ENCODE results near the gene PRDX4.

DNA sequence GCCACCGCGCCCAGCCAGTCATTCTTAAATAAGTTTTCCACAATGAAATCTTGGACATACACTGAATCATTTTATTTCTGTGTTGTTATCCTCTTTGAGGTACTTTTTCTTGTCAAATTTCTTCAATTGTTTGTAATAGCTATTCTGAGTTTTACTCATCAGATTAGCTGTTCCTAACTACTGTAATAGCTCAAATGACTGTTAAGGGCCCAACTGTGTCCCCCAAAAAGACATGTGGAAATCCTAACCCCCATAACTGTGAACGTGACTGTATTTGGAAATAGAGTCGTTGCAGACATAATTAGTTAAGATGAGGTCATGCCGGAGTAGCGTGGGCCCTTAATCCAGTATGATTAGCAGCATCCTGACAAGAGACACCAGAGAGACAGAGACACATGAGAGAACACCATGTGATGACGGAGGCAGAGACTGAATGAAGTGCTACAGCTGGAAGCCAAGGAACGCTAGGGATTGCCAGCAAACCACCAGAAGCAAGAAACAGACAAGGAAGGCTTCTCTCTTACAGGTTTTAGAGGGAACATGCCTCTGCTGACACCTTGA, 52.9 kb downstream of the PRDX4 start:
- TF ChIP-seq, protein P1, sequence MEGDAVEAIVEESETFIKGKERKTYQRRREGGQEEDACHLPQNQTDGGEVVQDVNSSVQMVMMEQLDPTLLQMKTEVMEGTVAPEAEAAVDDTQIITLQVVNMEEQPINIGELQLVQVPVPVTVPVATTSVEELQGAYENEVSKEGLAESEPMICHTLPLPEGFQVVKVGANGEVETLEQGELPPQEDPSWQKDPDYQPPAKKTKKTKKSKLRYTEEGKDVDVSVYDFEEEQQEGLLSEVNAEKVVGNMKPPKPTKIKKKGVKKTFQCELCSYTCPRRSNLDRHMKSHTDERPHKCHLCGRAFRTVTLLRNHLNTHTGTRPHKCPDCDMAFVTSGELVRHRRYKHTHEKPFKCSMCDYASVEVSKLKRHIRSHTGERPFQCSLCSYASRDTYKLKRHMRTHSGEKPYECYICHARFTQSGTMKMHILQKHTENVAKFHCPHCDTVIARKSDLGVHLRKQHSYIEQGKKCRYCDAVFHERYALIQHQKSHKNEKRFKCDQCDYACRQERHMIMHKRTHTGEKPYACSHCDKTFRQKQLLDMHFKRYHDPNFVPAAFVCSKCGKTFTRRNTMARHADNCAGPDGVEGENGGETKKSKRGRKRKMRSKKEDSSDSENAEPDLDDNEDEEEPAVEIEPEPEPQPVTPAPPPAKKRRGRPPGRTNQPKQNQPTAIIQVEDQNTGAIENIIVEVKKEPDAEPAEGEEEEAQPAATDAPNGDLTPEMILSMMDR (IDR thresholded peaks at IDR 0.05), result no peak
- no peak for TF ChIP-seq POLR2A (IDR thresholded peaks at IDR 0.05)
